Thoracic aorta (tissue), 2 donors: ENCODE results near the gene PTPRN2. TPM values are rescaled to one million over a fixed set of nuclear protein-coding genes. Genes with fewer than 3 reads are reported as not detected.

ENCODE experiments used
- ATAC-seq: fragments of 150-250 bp; one replicate; pipeline ENCODE4 v1.8.0; 2017; ENCODE audit warnings: low read depth; ENCODE audit not compliant: insufficient number of reproducible peaks, low FRiP score
- DNase-seq: peaks from one replicate; pipeline ENCODE4 v3.0.0-alpha.2; 2020; ENCODE audit warnings: low spot score
- H3K27ac ChIP-seq, 2 donors: fragments of 200-600 bp; sonication (generic); 1 replicate in 1 of 2; 2 replicates in 1 of 2; pipeline ENCODE4 v1.5.1; 2016; ENCODE audit warnings: mild to moderate bottlenecking in 2 of 2, moderate library complexity in 2 of 2
- H3K27me3 ChIP-seq: fragments of 200-600 bp; sonication (generic); replicated peaks from 2 replicates; pipeline ENCODE4 v1.6.0; 2016; ENCODE audit warnings: mild to moderate bottlenecking; ENCODE audit not compliant: insufficient read depth
- H3K36me3 ChIP-seq: fragments of 200-600 bp; sonication (generic); one replicate; pipeline ENCODE4 v1.5.1; 2016
- H3K4me1 ChIP-seq, 2 donors: fragments of 200-600 bp; sonication (generic); 1 replicate in 1 of 2; 2 replicates in 1 of 2; pipeline versions ENCODE4 v1.5.1 to v1.6.0; 2016; ENCODE audit warnings: low read depth in 2 of 2, mild to moderate bottlenecking in 1 of 2; ENCODE audit not compliant: control insufficient read depth in 1 of 2
- H3K4me3 ChIP-seq: fragments of 200-600 bp; sonication (generic); 2 replicates; pipeline ENCODE4 v1.5.1; 2016; ENCODE audit warnings: mild to moderate bottlenecking
- H3K9me3 ChIP-seq: fragments of 200-600 bp; sonication (generic); 2 replicates; pipeline ENCODE4 v1.5.1; 2016
- CTCF ChIP-seq: fragments of 200-600 bp; sonication (generic); IDR thresholded peaks from one replicate; pipeline ENCODE4 v1.5.1; 2019; ENCODE audit warnings: antibody characterized with exemption
- total RNA-seq, 2 donors: library from RNA; depleted of rRNA; stranded (reverse); fragments of >200 nt; gene quantifications; one replicate each; pipeline versions ENCODE4 v1.1.0 to v1.2.3, GENCODE V29; 2016

Gene PTPRN2
- total RNA-seq, 2 donors from 2014 or later = 2.2 to 3.1 TPM

GRCh38 chr7:158607563-158607962 lies 19.9 kb upstream of the PTPRN2 start:
- no peaks in the 10 kb centered on the region for H3K4me1 ChIP-seq
- no peak for TF ChIP-seq CTCF
- no peak overlapping the region for H3K27ac ChIP-seq
- H3K4me3 ChIP-seq = no peak overlapping the region
- no peaks in the 10 kb centered on the region for H3K9me3 ChIP-seq
- no peak for DNase-seq
- no peaks in the 10 kb centered on the region for H3K36me3 ChIP-seq
- H3K27me3 ChIP-seq = no peaks in the 10 kb centered on the region
- ATAC-seq = no peak

GRCh38 chr7:158606671-158607424 lies 19.2 kb upstream of the PTPRN2 start:
- Histone ChIP-seq H3K9me3 (no peaks in the 10 kb centered on the region), H3K4me1 (no peaks in the 10 kb centered on the region), H3K36me3 (no peaks in the 10 kb centered on the region), H3K27ac (no peak overlapping the region), H3K27me3 (no peaks in the 10 kb centered on the region), H3K4me3 (no peak overlapping the region)
- ATAC-seq = no peak
- DNase-seq = no peak
- no peak for TF ChIP-seq CTCF

- H3K4me3 ChIP-seq = no peak overlapping the region
- no peaks in the 10 kb centered on the region for H3K4me1 ChIP-seq
- no peak for ATAC-seq
- DNase-seq = no peak
- H3K9me3 ChIP-seq = no peaks in the 10 kb centered on the region
- no peak overlapping the region for H3K27ac ChIP-seq
- no peaks in the 10 kb centered on the region for H3K36me3 ChIP-seq
- H3K27me3 ChIP-seq = no peaks in the 10 kb centered on the region
- TF ChIP-seq CTCF = no peak
These were observed 18.5 kb upstream of the PTPRN2 start for GRCh38 chr7:158606129-158606528.

GRCh38 chr7:158603773-158604755 lies 16.4 kb upstream of the PTPRN2 start:
- no peak overlapping the region for H3K4me3 ChIP-seq
- H3K4me1 ChIP-seq = no peaks in the 10 kb centered on the region
- TF ChIP-seq CTCF = no peak
- H3K9me3 ChIP-seq = no peaks in the 10 kb centered on the region
- no peak for DNase-seq
- ATAC-seq = no peak
- H3K27me3 ChIP-seq = no peaks in the 10 kb centered on the region
- no peaks in the 10 kb centered on the region for H3K36me3 ChIP-seq
- no peak overlapping the region for H3K27ac ChIP-seq
